Stimulated activated CD8-positive, alpha-beta memory T cell treated with anti-CD3 and anti-CD28 coated beads, Interleukin-12 subunit alpha, Interleukin-12 subunit beta, amount 100 ng/mL, for 1 hour (primary cell): ENCODE data around the gene MOSPD2.

Experiments
- DNase-seq: peaks from one replicate; pipeline ENCODE4 v3.0.0-alpha.2; 2020; ENCODE audit warnings: low read depth

Gene MOSPD2

GRCh38 chrX:14872851-14873675 is at the start of gene MOSPD2, which contains the start of gene FANCB:
TSS of gene MOSPD2 (plus strand) at chrX:14873421. CDS start at chrX:14873529, 108 bp downstream.
TSS of gene FANCB (minus strand) at chrX:14873069. CDS start at chrX:14865510, 7,559 bp downstream.
- peak; percentile 85 for DNase-seq

DNA sequence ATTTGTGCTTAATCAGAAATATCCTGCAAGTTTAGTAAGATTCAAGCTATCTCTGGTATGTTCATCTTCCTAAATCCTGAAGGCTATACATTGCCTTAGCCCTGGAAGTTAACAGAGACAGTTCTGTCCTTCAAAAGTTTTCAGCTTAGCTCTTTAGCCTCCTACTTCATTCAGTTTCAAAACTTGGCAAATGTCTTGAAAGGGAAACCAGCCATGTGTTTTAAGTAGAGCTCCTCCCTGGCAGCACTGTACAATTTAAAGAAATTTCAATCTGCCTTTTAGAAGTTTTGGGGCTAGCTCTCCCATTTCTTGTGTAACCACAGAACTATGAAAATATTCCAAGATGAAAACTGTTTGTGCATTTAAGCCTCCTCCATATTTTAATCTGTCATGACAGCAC is 47.4 kb upstream of the MOSPD2 start:
- DNase-seq = no peak

DNA sequence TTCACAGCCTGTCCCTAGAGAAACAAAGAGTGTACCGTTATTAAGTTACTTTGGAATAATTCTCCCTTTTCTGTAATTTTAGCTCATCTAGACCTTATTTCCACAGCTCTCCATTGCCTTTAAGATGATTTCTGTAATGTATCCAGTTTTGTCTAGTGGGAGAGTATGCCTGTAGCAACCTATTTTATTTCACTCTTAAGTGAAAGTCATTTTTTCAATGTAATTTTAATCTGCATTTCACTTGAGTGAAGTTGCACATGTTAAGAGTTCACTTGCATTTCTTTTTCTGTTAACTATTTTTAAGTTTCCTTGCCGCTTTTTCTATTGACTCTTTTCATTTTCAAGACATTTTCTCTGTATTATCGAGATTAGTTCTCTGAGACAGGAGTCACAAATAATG is 46.9 kb upstream of the MOSPD2 start:
- DNase-seq = no peak

DNA sequence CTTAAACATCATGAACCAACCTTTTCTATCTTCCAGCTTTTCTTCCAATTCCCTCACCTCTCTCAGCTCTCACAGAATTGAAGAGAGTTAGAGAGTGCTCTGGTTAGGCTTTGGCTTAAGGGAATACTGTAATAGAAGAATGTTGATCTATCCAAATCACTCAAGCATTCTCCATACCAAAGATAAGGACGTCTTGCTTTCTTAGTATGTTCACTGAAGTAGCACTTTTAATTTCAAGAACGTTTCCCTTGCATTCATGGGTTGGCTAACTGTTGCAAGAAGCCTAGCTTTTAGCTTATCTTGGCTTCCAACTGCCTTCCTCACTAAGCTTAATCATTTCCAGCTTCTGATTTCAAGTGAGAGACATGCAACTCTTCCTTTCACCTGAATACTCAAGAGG is 43.6 kb upstream of the MOSPD2 start:
- no peak for DNase-seq

- no peak for DNase-seq
Measured at GRCh38 chrX:14832151-14832550, 41.1 kb upstream of the MOSPD2 start.

- no peak for DNase-seq
Measured at GRCh38 chrX:14832586-14832985, 40.6 kb upstream of the MOSPD2 start.

- DNase-seq = no peak
Measured at GRCh38 chrX:14837155-14837554, 36.1 kb upstream of the MOSPD2 start.

DNA sequence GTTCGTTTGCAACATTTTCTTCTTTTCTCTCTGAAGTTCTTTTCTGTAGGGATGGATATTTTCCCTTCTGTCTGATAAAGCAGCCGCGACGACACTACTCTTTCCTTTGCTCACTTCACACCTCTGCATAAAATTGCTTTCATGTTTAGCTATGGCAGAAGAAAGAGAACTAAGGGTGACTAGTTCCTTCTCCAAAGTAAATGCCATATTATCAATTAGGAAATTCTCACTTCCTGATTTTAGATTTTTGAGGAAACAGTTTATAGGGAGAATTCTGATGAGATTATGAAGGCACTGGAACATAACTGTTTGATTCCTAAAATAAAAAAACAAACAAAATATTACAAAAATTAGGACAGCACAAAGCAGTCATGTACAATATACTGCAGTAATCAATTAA is 29.6 kb upstream of the MOSPD2 start:
- DNase-seq = no peak

GRCh38 chrX:14851526-14851925 is 21.7 kb upstream of the MOSPD2 start:
- no peak for DNase-seq

GRCh38 chrX:14864631-14865030 is 8.6 kb upstream of the MOSPD2 start:
- DNase-seq = no peak

- no peak for DNase-seq
Measured at GRCh38 chrX:14865201-14865600, 8.0 kb upstream of the MOSPD2 start.

GRCh38 chrX:14871767-14872166 is 1.5 kb upstream of the MOSPD2 start:
- no peak for DNase-seq

GRCh38 chrX:14872355-14872754 is 866 bp upstream of the MOSPD2 start:
- DNase-seq = no peak

DNA sequence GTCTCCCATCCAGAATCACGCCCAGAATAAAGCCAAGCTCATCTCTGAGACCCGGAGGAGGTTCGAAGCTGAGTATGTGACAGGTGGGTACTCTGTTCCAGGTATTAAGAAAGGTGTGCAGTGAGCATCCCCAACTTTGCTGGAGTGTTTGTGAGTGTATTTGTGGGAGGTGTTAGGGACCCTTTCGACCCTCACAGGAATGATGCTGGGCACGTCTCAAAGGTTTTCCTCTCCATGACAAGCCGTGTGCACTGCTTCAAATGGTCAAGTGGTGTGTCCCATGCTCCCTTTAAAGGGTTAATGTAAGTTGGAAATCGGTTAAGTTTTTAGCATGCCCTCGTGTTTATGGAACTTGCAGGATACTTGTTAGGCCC is 442 bp downstream of the MOSPD2 start:
- no peak for DNase-seq

- DNase-seq = no peak
Measured at GRCh38 chrX:14875624-14876023, 2.4 kb downstream of the MOSPD2 start.

DNA sequence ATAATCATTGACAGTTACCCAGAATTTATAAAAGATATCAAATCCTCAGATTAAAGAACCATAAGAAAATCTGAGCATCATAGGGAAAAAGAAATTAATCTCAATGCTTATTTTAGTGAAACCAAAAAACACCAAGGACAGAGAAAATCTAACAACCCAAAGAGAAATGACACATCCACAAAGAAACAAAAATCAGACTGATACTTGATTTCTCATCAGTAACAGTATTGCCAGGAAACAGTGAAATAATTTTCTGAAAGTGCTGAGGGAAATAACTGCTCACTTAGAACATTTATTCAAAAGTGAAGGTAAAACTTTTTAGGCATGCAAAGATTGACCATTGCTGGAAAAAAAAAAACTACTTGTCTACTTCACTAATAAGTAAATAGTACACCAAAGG is 10.6 kb downstream of the MOSPD2 start:
- no peak for DNase-seq

- no peak for DNase-seq
Measured at GRCh38 chrX:14884714-14885113, 11.5 kb downstream of the MOSPD2 start.

DNA sequence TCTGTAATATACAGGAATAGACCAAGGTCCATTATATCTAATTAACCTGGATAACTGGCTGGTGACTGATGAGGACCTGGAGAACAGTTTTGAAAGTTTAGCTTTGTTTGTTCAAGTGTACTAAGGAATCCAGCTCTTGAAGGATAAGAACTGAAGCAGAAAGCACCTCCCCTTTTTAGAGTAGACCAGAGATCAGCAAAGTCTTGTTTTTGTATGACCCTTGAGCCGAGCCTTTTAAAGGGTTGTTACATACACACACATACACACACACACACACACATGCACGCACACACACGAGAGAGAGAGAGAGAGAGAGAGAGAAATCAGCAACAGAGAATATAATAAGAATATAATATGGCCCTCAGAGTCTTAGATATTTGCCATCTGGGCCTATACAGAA is 13.0 kb downstream of the MOSPD2 start:
- no peak for DNase-seq

DNA sequence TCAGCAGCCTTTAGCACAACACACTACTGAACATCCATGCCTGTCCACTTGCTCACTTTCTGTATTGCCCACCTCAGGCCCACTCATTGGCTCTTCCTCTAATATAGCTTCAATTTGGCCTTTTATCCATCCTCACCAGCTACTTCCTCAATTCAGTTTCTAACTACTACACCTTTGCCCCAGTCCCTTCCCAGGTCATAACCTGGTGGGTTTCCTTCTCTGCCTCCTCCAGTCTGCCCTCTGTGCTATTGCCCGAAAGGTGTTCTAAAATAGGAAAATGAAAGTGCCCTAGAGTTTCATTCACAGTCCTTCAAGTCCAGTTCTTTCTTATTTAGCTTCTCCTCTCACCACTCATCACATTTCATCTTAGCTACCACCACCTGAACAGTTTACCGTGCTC is 23.1 kb downstream of the MOSPD2 start:
- DNase-seq = no peak

- DNase-seq = no peak
Measured at GRCh38 chrX:14897042-14897441, 23.8 kb downstream of the MOSPD2 start.

GRCh38 chrX:14899607-14900006 is 26.4 kb downstream of the MOSPD2 start:
- DNase-seq = no peak

DNA sequence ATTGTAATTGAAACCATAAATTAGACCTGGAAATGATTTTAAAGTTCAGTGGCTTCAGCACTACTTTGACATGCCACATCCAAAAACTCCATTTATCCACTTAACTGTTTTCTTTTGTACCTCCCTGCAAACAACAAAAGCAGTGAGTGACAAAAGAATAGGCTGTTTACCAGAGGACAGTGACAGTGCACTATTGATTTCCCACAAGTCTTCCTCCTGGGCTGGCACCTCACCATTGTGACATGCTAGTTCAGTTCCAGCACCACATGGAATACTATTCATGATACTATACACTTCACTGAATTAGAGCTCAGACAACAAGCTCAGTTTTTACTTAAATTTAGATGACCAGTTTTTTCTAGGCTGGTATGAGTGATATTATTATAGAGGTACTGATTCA is 29.3 kb downstream of the MOSPD2 start:
- DNase-seq = no peak

GRCh38 chrX:14903891-14904290 is 30.7 kb downstream of the MOSPD2 start:
- no peak for DNase-seq

DNA sequence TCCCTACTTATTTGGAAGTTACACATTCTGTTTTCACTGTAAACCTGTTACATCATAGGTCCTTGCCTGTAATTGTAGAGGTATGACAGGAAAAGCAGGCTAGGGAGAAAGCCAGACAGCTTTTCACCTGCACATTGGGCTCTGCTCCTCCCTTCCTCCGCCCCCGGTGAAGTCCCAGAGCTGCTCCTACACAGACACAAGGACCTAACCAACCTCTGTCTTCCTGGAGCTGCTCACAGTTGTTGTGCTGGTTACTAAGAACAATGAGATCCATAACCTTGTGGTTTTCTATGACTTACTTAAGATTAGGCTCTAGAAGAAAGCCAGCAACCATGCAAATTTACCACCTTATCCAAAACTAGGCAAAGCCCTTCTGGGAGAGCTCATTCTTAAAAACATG is 40.0 kb downstream of the MOSPD2 start:
- DNase-seq = no peak
